ENCODE measurements around the gene SNX11.
"Not testable (repeated sequence)": the region's sequence is repeated elsewhere in the genome, so short reads cannot be mapped to it uniquely, and the experiment has no call there.

DNA sequence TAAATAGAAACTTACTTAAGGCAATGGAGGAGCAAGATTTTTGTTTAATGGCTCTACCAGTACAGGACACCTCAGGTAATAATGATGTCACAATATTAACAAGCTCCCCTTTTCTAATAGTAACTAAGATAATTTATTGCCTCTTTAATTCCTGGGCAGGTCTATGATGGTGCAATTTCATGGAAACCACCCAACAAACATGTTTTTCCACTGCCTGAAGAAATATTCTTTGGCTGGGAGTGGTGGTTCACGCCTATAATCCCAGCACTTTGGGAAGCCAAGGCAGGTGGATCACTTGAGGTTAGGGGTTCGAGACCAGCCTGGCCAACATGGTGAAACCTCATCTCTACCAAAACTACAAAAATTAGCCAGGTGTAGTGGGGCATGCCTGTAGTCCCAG, 39.8 kb upstream of the SNX11 start:
- TF ChIP-seq, protein P1, sequence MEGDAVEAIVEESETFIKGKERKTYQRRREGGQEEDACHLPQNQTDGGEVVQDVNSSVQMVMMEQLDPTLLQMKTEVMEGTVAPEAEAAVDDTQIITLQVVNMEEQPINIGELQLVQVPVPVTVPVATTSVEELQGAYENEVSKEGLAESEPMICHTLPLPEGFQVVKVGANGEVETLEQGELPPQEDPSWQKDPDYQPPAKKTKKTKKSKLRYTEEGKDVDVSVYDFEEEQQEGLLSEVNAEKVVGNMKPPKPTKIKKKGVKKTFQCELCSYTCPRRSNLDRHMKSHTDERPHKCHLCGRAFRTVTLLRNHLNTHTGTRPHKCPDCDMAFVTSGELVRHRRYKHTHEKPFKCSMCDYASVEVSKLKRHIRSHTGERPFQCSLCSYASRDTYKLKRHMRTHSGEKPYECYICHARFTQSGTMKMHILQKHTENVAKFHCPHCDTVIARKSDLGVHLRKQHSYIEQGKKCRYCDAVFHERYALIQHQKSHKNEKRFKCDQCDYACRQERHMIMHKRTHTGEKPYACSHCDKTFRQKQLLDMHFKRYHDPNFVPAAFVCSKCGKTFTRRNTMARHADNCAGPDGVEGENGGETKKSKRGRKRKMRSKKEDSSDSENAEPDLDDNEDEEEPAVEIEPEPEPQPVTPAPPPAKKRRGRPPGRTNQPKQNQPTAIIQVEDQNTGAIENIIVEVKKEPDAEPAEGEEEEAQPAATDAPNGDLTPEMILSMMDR (IDR thresholded peaks at IDR 0.05 in 2 of 3, conservative IDR thresholded peaks at IDR 0.05 in 1 of 3; ENCODE audit: borderline replicate concordance in 1 of 3, insufficient read depth in 1 of 3, low read depth in 2 of 3, low read length in 2 of 3) = not testable (repeated sequence)
- TF ChIP-seq SRF (IDR thresholded peaks at IDR 0.05; ENCODE audit: low read depth); POLR2A (IDR thresholded peaks at IDR 0.05; ENCODE audit: borderline replicate concordance, extremely low read depth, insufficient read depth, insufficient read length); EZH2 (IDR thresholded peaks at IDR 0.05): not testable (repeated sequence)
